Fibroblast of mammary gland (primary cell): ENCODE results near the gene NAPB.

Source experiments
- DNase-seq: peaks from one replicate; pipeline ENCODE4 v3.0.0-alpha.2; 2010; ENCODE audit warnings: low read depth
- H3K4me3 ChIP-seq: 2 replicates; pipeline ENCODE4 v1.5.1; 2011; ENCODE audit warnings: low read depth, mild to moderate bottlenecking, low read length, moderate library complexity; ENCODE audit not compliant: control insufficient read depth
- CTCF ChIP-seq: conservative IDR thresholded peaks from 2 replicates; pipeline ENCODE4 v1.5.1; 2011; ENCODE audit warnings: low read depth, low read length, inconsistent platforms; ENCODE audit not compliant: control insufficient read depth, insufficient read depth

NAPB gene

GRCh38 chr20:23454816-23455215 is 33.5 kb upstream of the NAPB start:
- DNase-seq = no peak
- H3K4me3 ChIP-seq = no peak overlapping the region
- no peak for TF ChIP-seq CTCF

GRCh38 chr20:23453549-23454543 is 32.6 kb upstream of the NAPB start:
- no peak for DNase-seq
- H3K4me3 ChIP-seq = no peak overlapping the region
- no peak for TF ChIP-seq CTCF

DNA sequence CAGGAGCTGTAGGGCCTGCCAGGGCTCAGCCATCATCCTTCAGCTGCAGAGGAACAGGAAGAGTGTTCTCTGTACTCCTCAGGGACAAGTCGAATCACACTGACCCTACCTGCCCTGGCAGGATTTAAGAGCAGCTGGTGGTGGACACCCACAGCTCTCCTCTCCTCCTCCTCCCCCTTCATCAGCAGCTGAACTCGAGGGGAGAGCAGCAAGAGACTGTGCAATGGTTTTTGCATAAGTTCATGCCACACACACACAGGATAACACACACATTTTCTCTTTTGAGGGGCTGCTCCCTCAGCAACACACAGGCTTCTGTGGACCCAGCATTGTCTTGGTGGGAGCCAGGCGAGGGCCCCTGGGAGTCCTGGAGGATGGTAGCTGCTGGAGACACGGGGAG is 31.5 kb upstream of the NAPB start, which contains the start of gene CST11:
CST11 (minus strand) TSS at position 101 of the 400 bp plus-strand sequence; CDS start at position 36, 65 bp downstream.
- TF ChIP-seq CTCF = no peak
- no peak for DNase-seq
- H3K4me3 ChIP-seq = no peak within 1 kb of the TSS

DNA sequence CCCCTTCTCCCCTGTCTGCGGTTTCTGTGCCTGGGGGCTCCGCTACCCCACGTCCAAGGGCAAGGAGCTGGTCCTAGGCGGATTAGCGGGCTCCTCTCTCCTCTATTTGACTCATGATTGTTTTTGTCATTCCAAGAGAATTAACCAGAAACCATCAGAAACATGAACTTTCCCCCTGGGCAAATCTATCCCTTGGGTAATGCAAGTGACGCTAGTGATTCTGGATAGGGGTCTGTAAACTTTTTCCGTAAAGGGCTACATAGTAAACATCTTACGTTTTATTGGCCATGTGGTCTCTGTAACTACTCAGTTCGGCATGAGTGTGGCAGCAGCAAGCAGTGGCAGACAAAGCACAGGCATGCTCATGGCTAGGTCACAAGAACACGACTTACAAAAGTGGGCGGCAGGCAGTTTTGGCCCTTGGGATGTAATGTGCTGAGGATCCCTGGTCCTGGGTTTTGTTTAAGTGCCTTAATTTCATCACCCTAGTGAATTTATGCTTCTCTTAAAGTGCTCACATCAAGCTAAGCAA is 30.7 kb upstream of the NAPB start:
- no peak for TF ChIP-seq CTCF
- no peak for DNase-seq
- no peak overlapping the region for H3K4me3 ChIP-seq

GRCh38 chr20:23450877-23451276 is 29.6 kb upstream of the NAPB start:
- no peak overlapping the region for H3K4me3 ChIP-seq
- no peak for DNase-seq
- TF ChIP-seq CTCF = no peak

DNA sequence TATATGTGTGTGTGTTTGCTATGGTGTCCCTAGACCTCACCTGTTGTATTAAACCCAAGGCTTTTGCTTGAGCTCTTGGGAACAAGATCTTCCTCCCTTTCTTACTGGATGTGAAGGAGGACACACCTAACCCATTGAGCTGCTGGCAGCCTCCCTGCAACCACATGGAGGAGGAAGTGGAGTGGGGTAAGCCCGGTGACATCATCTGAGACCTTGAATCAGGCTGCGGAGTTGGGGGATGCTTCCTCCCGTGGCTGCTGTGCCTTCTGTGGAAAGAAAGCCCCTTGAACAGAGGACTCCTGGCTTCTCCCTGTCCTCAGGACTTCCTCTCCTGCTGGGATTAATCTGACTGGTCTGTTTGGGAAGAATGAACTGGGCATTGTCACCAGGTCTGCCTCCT is 28.1 kb upstream of the NAPB start:
- DNase-seq = no peak
- TF ChIP-seq CTCF = no peak
- H3K4me3 ChIP-seq = no peak overlapping the region
